Mesenchymal stem cell (in vitro differentiated cells and primary cell): ENCODE data around the gene TMCC3.

ENCODE experiments used
- DNase-seq: peaks from one replicate; pipeline ENCODE4 v3.0.0-alpha.2; 2013
- H2AFZ ChIP-seq: one replicate; pipeline ENCODE4 v1.6.1; 2013; ENCODE audit warnings: low read depth, mild to moderate bottlenecking, control low read depth, inconsistent platforms, low read length, moderate library complexity
- H2AK5ac ChIP-seq: 2 replicates; pipeline ENCODE4 v1.6.1; 2013; ENCODE audit warnings: low read length, moderate library complexity, mild to moderate bottlenecking, inconsistent platforms; ENCODE audit not compliant: severe bottlenecking
- H2BK120ac ChIP-seq: one replicate; pipeline ENCODE4 v1.6.1; 2013; ENCODE audit warnings: low read depth, mild to moderate bottlenecking, inconsistent platforms, low read length, moderate library complexity
- H2BK12ac ChIP-seq, 2 experiments: one replicate each; pipeline ENCODE4 v1.6.1; 2013; ENCODE audit warnings: inconsistent platforms in 2 of 2, low read length in 2 of 2, mild to moderate bottlenecking in 2 of 2, moderate library complexity in 2 of 2, control low read depth in 1 of 2
- H2BK15ac ChIP-seq: one replicate; pipeline ENCODE4 v1.6.1; 2013; ENCODE audit warnings: mild to moderate bottlenecking, low read depth, inconsistent platforms; ENCODE audit not compliant: poor library complexity, severe bottlenecking
- H2BK5ac ChIP-seq: 2 replicates; pipeline ENCODE4 v1.6.1; 2013; ENCODE audit warnings: low read depth, mild to moderate bottlenecking, low read length, control low read depth, inconsistent platforms; ENCODE audit not compliant: poor library complexity, severe bottlenecking
- H3K14ac ChIP-seq, 2 experiments: one replicate each; pipeline ENCODE4 v1.6.1; 2013; ENCODE audit warnings: inconsistent platforms in 2 of 2, low read length in 2 of 2, control low read depth in 1 of 2, mild to moderate bottlenecking in 1 of 2, moderate library complexity in 1 of 2
- H3K18ac ChIP-seq, 2 experiments: one replicate each; pipeline ENCODE4 v1.6.1; 2013; ENCODE audit warnings: inconsistent platforms in 2 of 2, low read length in 2 of 2, control low read depth in 1 of 2, low read depth in 1 of 2, mild to moderate bottlenecking in 1 of 2
- H3K23ac ChIP-seq, 2 experiments: one replicate each; pipeline ENCODE4 v1.6.1; 2013; ENCODE audit warnings: inconsistent platforms in 2 of 2, low read length in 2 of 2, mild to moderate bottlenecking in 2 of 2, moderate library complexity in 2 of 2, control low read depth in 1 of 2
- H3K27ac ChIP-seq: 2 replicates; pipeline ENCODE4 v1.5.1; 2013; ENCODE audit warnings: mild to moderate bottlenecking, moderate library complexity, low read length, control low read depth, inconsistent platforms; ENCODE audit not compliant: poor library complexity, severe bottlenecking
- H3K27me3 ChIP-seq, 2 experiments: 2 replicates each; pipeline versions ENCODE4 v1.6.1 to v1.7.0; 2013; ENCODE audit warnings: low read length in 2 of 2, mild to moderate bottlenecking in 2 of 2, moderate library complexity in 2 of 2, control low read depth in 1 of 2, inconsistent platforms in 1 of 2; ENCODE audit not compliant: control insufficient read depth in 1 of 2, insufficient read depth in 1 of 2
- H3K36me3 ChIP-seq, 2 experiments: 2 replicates each; pipeline versions ENCODE4 v1.6.1 to v1.7.0; 2013; ENCODE audit warnings: low read length in 2 of 2, control low read depth in 1 of 2, inconsistent platforms in 1 of 2, low read depth in 1 of 2, mild to moderate bottlenecking in 1 of 2; ENCODE audit not compliant: insufficient read depth in 2 of 2, control insufficient read depth in 1 of 2
- H3K4ac ChIP-seq, 2 experiments: one replicate each; pipeline ENCODE4 v1.6.1; 2013; ENCODE audit warnings: inconsistent platforms in 2 of 2, low read length in 2 of 2, mild to moderate bottlenecking in 2 of 2, moderate library complexity in 2 of 2, control low read depth in 1 of 2, low read depth in 1 of 2
- H3K4me1 ChIP-seq: 2 replicates; pipeline ENCODE4 v1.6.1; 2013; ENCODE audit warnings: low read depth, low read length, control low read depth; ENCODE audit not compliant: control insufficient read depth, insufficient read depth
- H3K4me2 ChIP-seq: 2 replicates; pipeline ENCODE4 v1.6.1; 2013; ENCODE audit warnings: low read length, mild to moderate bottlenecking, inconsistent platforms; ENCODE audit not compliant: poor library complexity, severe bottlenecking
- H3K4me3 ChIP-seq, 2 experiments: 2 replicates each; pipeline versions ENCODE4 v1.5.1 to v1.7.0; 2013; ENCODE audit warnings: low read length in 2 of 2, mild to moderate bottlenecking in 2 of 2, control low read depth in 1 of 2, low read depth in 1 of 2; ENCODE audit not compliant: insufficient read depth in 1 of 2
- H3K79me1 ChIP-seq: replicated peaks from 2 replicates; pipeline ENCODE4 v1.6.1; 2013; ENCODE audit warnings: mild to moderate bottlenecking, control low read depth, low read length, inconsistent platforms; ENCODE audit not compliant: poor library complexity, severe bottlenecking
- H3K9ac ChIP-seq: 2 replicates; pipeline ENCODE4 v1.7.0; 2013; ENCODE audit warnings: mild to moderate bottlenecking, low read length, moderate library complexity
- H3K9me3 ChIP-seq: 2 replicates; pipeline ENCODE4 v1.7.0; 2013; ENCODE audit warnings: mild to moderate bottlenecking, low read length; ENCODE audit not compliant: control insufficient read depth
- H4K8ac ChIP-seq: one replicate; pipeline ENCODE4 v1.6.1; 2013; ENCODE audit warnings: inconsistent platforms, mild to moderate bottlenecking, low read length, moderate library complexity
- H4K91ac ChIP-seq: one replicate; pipeline ENCODE4 v1.6.1; 2013; ENCODE audit warnings: mild to moderate bottlenecking, low read length, inconsistent platforms
- WGBS: methylation state at CpG from one replicate; pipeline ENCODE4 v1.1.7; 2013; ENCODE audit warnings: mixed read lengths; 5-methylcytosine and 5-hydroxymethylcytosine counted together

TMCC3 gene

DNA sequence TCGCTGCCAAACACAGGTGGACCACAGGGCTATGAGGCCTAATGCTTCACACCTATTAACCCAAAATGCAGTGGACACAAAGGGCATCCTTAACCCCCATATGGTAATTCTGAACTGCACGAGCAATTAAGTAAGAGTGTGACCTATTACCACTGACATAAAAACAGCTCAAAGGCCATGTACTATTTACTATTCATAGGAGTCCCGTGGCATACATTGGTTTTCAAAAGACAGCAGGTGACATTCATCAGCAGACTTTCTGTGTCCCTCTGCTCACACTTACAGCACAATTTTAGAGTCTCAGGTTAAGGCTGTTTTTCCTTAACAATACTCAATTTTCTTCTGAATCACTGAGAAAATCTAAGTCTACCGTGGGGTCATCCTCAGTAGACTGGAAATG lies 23.1 kb upstream of the TMCC3 start:
- WGBS: 82% methylated on average over 3 of the region's 4 CpGs
- no peak overlapping the region for H4K8ac ChIP-seq
- H3K4me3 ChIP-seq: no peak overlapping the region
- H3K4me2 ChIP-seq: no peak overlapping the region
- no peak overlapping the region for H3K9ac ChIP-seq
- H2AFZ ChIP-seq: no peak overlapping the region
- no peak for DNase-seq
- H3K27me3 ChIP-seq: peaks cover 3 to 5% of the 10 kb centered on the region in 2 experiments
- H4K91ac ChIP-seq: no peak overlapping the region
- no peak overlapping the region for H2AK5ac ChIP-seq
- no peak overlapping the region for H3K27ac ChIP-seq
- no peak overlapping the region for H2BK12ac ChIP-seq
- H3K18ac ChIP-seq: no peak overlapping the region
- no peaks in the 10 kb centered on the region for H3K36me3 ChIP-seq
- H2BK15ac ChIP-seq: no peak overlapping the region
- no peak overlapping the region for H2BK120ac ChIP-seq
- H3K4me1 ChIP-seq: no peaks in the 10 kb centered on the region
- H2BK5ac ChIP-seq: no peak overlapping the region
- no peak overlapping the region for H3K14ac ChIP-seq
- H3K4ac ChIP-seq: no peak overlapping the region
- H3K79me1 ChIP-seq: no peaks in the 10 kb centered on the region
- no peak overlapping the region for H3K23ac ChIP-seq
- no peaks in the 10 kb centered on the region for H3K9me3 ChIP-seq

DNA sequence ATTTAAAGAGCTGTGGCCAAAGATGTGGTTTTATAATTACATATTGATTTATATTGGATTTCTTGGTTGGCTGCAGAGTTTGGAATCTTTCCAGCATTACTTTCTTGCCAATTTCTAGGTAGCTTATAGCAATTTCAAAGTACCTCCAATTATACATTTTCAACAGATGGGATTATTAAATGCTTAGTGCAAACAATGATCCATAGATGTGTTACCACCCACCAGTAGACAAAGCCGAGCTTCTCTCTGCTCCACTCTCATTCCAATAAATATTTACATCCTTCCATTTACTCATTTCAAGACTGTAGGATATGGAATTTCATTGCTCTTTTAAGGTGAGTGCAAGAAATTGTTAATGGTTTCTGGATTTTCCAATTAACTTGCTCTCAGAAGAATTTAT lies 21.6 kb upstream of the TMCC3 start:
- no peak overlapping the region for H3K18ac ChIP-seq
- no peak overlapping the region for H2BK15ac ChIP-seq
- no peak overlapping the region for H4K91ac ChIP-seq
- no peak overlapping the region for H2BK120ac ChIP-seq
- H2AK5ac ChIP-seq: no peak overlapping the region
- no peak overlapping the region for H3K23ac ChIP-seq
- no peak for DNase-seq
- no CpG with 5 or more reads among the region's 1 CpG for WGBS
- no peak overlapping the region for H3K9ac ChIP-seq
- no peak overlapping the region for H4K8ac ChIP-seq
- no peak overlapping the region for H3K4me3 ChIP-seq
- H3K27me3 ChIP-seq: peaks cover 3 to 5% of the 10 kb centered on the region in 2 experiments
- H3K36me3 ChIP-seq: no peaks in the 10 kb centered on the region
- H2BK12ac ChIP-seq: no peak overlapping the region
- no peaks in the 10 kb centered on the region for H3K4me1 ChIP-seq
- H3K4ac ChIP-seq: no peak overlapping the region
- H3K4me2 ChIP-seq: no peak overlapping the region
- H3K27ac ChIP-seq: no peak overlapping the region
- H3K9me3 ChIP-seq: no peaks in the 10 kb centered on the region
- no peak overlapping the region for H2BK5ac ChIP-seq
- no peaks in the 10 kb centered on the region for H3K79me1 ChIP-seq
- no peak overlapping the region for H3K14ac ChIP-seq
- no peak overlapping the region for H2AFZ ChIP-seq

DNA sequence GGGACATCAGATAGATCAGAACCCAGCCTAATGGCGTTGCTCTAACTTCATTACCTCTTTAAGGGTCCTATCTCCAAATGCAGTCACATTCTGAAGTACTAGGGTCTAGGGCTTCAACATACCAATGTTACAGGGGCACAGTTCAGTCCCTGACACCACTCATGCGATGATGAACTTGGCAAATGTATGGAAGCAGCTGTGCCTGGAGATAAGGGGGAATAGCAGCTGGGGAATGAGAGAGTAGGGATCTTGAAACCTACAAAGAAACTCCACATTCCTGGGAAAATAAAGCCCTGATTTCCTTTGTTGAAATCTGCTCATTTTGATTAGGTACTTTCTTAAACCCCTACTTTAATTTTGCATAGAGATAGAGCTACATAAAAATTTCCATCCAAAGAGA lies 20.5 kb upstream of the TMCC3 start:
- no peak overlapping the region for H3K27ac ChIP-seq
- no peaks in the 10 kb centered on the region for H3K9me3 ChIP-seq
- no peak overlapping the region for H3K4ac ChIP-seq
- H2BK15ac ChIP-seq: no peak overlapping the region
- H3K9ac ChIP-seq: no peak overlapping the region
- H3K18ac ChIP-seq: no peak overlapping the region
- WGBS: 68% methylated on average over 2 of the region's 2 CpGs
- H2BK120ac ChIP-seq: no peak overlapping the region
- no peak overlapping the region for H2BK5ac ChIP-seq
- H3K4me1 ChIP-seq: no peaks in the 10 kb centered on the region
- no peak overlapping the region for H2AK5ac ChIP-seq
- H4K8ac ChIP-seq: no peak overlapping the region
- no peak overlapping the region for H3K4me3 ChIP-seq
- no peak overlapping the region for H4K91ac ChIP-seq
- H3K79me1 ChIP-seq: no peaks in the 10 kb centered on the region
- no peak overlapping the region for H3K14ac ChIP-seq
- no peak overlapping the region for H3K23ac ChIP-seq
- no peak for DNase-seq
- H3K27me3 ChIP-seq: peaks cover 3 to 5% of the 10 kb centered on the region in 2 experiments
- H2AFZ ChIP-seq: no peak overlapping the region
- no peaks in the 10 kb centered on the region for H3K36me3 ChIP-seq
- H2BK12ac ChIP-seq: no peak overlapping the region
- no peak overlapping the region for H3K4me2 ChIP-seq

DNA sequence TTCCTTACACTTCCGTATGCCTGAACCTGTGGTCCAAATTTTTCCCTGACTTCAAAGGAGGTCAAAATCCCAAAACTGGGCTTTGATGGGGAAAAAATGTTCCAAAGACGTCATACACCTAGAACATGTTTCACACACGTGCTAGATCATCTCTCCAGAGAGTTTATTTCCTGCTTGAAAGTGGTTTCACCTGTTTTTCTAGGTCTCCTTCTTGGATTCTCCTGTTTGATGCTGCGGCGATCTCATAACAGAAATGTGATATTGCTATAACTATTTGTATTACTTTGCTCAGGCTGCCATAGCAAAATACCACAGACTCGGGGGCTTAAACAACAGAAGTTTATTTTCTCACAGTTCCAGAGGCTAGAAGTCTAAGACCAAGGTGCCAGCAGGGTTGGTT lies 19.7 kb upstream of the TMCC3 start:
- Histone ChIP-seq H4K8ac (no peak overlapping the region), H3K9ac (no peak overlapping the region), H3K27me3 (peaks cover 3 to 5% of the 10 kb centered on the region in 2 experiments), H3K4me3 (no peak overlapping the region), H3K4me1 (no peaks in the 10 kb centered on the region), H3K23ac (no peak overlapping the region), H3K4me2 (no peak overlapping the region), H3K27ac (no peak overlapping the region), H2BK5ac (no peak overlapping the region), H2AFZ (no peak overlapping the region), H3K14ac (no peak overlapping the region), H2BK120ac (no peak overlapping the region), H3K36me3 (no peaks in the 10 kb centered on the region), H2BK12ac (no peak overlapping the region), H3K9me3 (no peaks in the 10 kb centered on the region), H3K18ac (no peak overlapping the region), H2BK15ac (no peak overlapping the region), H3K4ac (no peak overlapping the region), H3K79me1 (no peaks in the 10 kb centered on the region), H2AK5ac (no peak overlapping the region), H4K91ac (no peak overlapping the region)
- DNase-seq: no peak
- WGBS: 75% methylated on average over 4 of the region's 6 CpGs
